Stimulated activated CD4-positive, alpha-beta T cell treated with anti-CD3 and anti-CD28 coated beads, Interleukin-1b, Interleukin-23, amount 100 ng/mL, for 48 hours (primary cell): ENCODE results near the gene TBC1D32.
"Not testable (repeated sequence)": the region's sequence is repeated elsewhere in the genome, so short reads cannot be mapped to it uniquely, and the experiment has no call there.

Experiments
- DNase-seq: peaks from one replicate; pipeline ENCODE4 v3.0.0-alpha.2; 2020

Gene TBC1D32

GRCh38 chr6:121319112-121319553 lies 15.1 kb downstream of the TBC1D32 start:
- DNase-seq, result no peak

- DNase-seq, result no peak
Observed at GRCh38 chr6:121314381-121315112, 19.7 kb downstream of the TBC1D32 start.

- DNase-seq, result not testable (repeated sequence)
Observed at GRCh38 chr6:121311814-121312213, 22.5 kb downstream of the TBC1D32 start.

- DNase-seq, result no peak
Observed at GRCh38 chr6:121310495-121310894, 23.8 kb downstream of the TBC1D32 start.

- no peak for DNase-seq
Observed at GRCh38 chr6:121309768-121310469, 24.4 kb downstream of the TBC1D32 start.

- no peak for DNase-seq
Observed at GRCh38 chr6:121305957-121306607, 28.2 kb downstream of the TBC1D32 start.

- no peak for DNase-seq
Observed at GRCh38 chr6:121302882-121303281, 31.4 kb downstream of the TBC1D32 start.

- not testable (repeated sequence) for DNase-seq
Observed at GRCh38 chr6:121301156-121301555, 33.1 kb downstream of the TBC1D32 start.

- DNase-seq, result no peak
Observed at GRCh38 chr6:121297694-121298093, 36.6 kb downstream of the TBC1D32 start.

- DNase-seq, result no peak
Observed at GRCh38 chr6:121285041-121285440, 49.2 kb downstream of the TBC1D32 start.

- DNase-seq, result no peak
Observed at GRCh38 chr6:121274666-121275295, 59.5 kb downstream of the TBC1D32 start.

- no peak for DNase-seq
Observed at GRCh38 chr6:121263742-121264141, 70.5 kb downstream of the TBC1D32 start.

GRCh38 chr6:121260651-121261102 lies 73.6 kb downstream of the TBC1D32 start:
- DNase-seq, result no peak

GRCh38 chr6:121247386-121247785 lies 86.9 kb downstream of the TBC1D32 start:
- DNase-seq, result no peak

- DNase-seq, result no peak
Observed at GRCh38 chr6:121242386-121242785, 91.9 kb downstream of the TBC1D32 start.

GRCh38 chr6:121237859-121238258 lies 96.4 kb downstream of the TBC1D32 start:
- DNase-seq, result no peak

- no peak for DNase-seq
Observed at GRCh38 chr6:121236984-121237383, 97.3 kb downstream of the TBC1D32 start.

- DNase-seq, result no peak
Observed at GRCh38 chr6:121235386-121235785, 98.9 kb downstream of the TBC1D32 start.

GRCh38 chr6:121223930-121224329 lies 110.3 kb downstream of the TBC1D32 start:
- DNase-seq, result no peak

- DNase-seq, result no peak
Observed at GRCh38 chr6:121223212-121223611, 111.1 kb downstream of the TBC1D32 start.

GRCh38 chr6:121222656-121223055 lies 111.6 kb downstream of the TBC1D32 start:
- no peak for DNase-seq

GRCh38 chr6:121216928-121217327 lies 117.4 kb downstream of the TBC1D32 start:
- no peak for DNase-seq

GRCh38 chr6:121213341-121213740 lies 120.9 kb downstream of the TBC1D32 start:
- not testable (repeated sequence) for DNase-seq
